CD4-positive, alpha-beta T cell (primary cell): ENCODE results near the gene SNAPC4. TPM values are rescaled to one million over a fixed set of nuclear protein-coding genes. Genes with fewer than 3 reads are reported as not detected.

Source experiments
- ATAC-seq: fragments of 200-7000 bp; cut with Tn5 transposase; one replicate; pipeline ENCODE4 v1.10.0; 2022; ENCODE audit warnings: mild to moderate bottlenecking; ENCODE audit not compliant: poor library complexity
- CTCF ChIA-PET: fragments of 350-600 bp; sonication (Branson Sonifier 250); formaldehyde crosslinking; loops from one replicate; lab custom pipeline; 2021; ENCODE audit warnings: antibody characterized with exemption, inconsistent platforms; lab: Charles Lee
- POLR2A ChIA-PET: fragments of 350-600 bp; sonication (Branson Sonifier 250); formaldehyde crosslinking; loops from one replicate; lab custom pipeline; 2021; ENCODE audit warnings: antibody characterized with exemption, inconsistent platforms; lab: Charles Lee
- DNase-seq, 14 experiments: peaks; one replicate each; pipeline ENCODE4 v3.0.0-alpha.2; 2013 to 2020; ENCODE audit warnings: mixed read lengths in 2 of 14
- H3K27ac ChIP-seq, 2 donors: one replicate each; pipeline versions ENCODE4 v1.5.1 to v1.7.0; 2013; ENCODE audit warnings: low read length in 2 of 2, low read depth in 1 of 2, mild to moderate bottlenecking in 1 of 2
- H3K27me3 ChIP-seq, 2 experiments: 1 replicate in 1 of 2; 2 replicates in 1 of 2; pipeline versions ENCODE4 v1.6.1 to v1.7.0; 2013; ENCODE audit warnings: low read length in 2 of 2, control low read depth in 1 of 2, mild to moderate bottlenecking in 1 of 2, moderate library complexity in 1 of 2; ENCODE audit not compliant: insufficient read depth in 2 of 2, control insufficient read depth in 1 of 2
- H3K36me3 ChIP-seq: one replicate; pipeline ENCODE4 v1.6.1; 2013; ENCODE audit warnings: low read length, control low read depth; ENCODE audit not compliant: insufficient read depth
- H3K4me1 ChIP-seq: one replicate; pipeline ENCODE4 v1.6.1; 2013; ENCODE audit warnings: low read length, control low read depth; ENCODE audit not compliant: insufficient read depth
- H3K4me3 ChIP-seq: one replicate; pipeline ENCODE4 v1.5.1; 2013; ENCODE audit warnings: mild to moderate bottlenecking, low read length, moderate library complexity
- H3K9me3 ChIP-seq, 2 experiments: 1 replicate in 1 of 2; 2 replicates in 1 of 2; pipeline versions ENCODE4 v1.6.1 to v1.7.0; 2013; ENCODE audit warnings: low read length in 2 of 2, mild to moderate bottlenecking in 2 of 2, control low read depth in 1 of 2, moderate library complexity in 1 of 2; ENCODE audit not compliant: control insufficient read depth in 1 of 2, insufficient read depth in 1 of 2
- H3K27ac Mint-ChIP-seq: one replicate; pipeline ENCODE4 v1.8.0; 2020; ENCODE audit warnings: mixed read lengths
- H3K27me3 Mint-ChIP-seq: one replicate; pipeline ENCODE4 v1.8.0; 2021; ENCODE audit warnings: mixed read lengths
- H3K36me3 Mint-ChIP-seq: one replicate; pipeline ENCODE4 v1.8.0; 2021; ENCODE audit warnings: low read depth, mixed read lengths
- H3K4me1 Mint-ChIP-seq: one replicate; pipeline ENCODE4 v1.8.0; 2021; ENCODE audit warnings: low read depth, mixed read lengths
- H3K4me3 Mint-ChIP-seq: one replicate; pipeline ENCODE4 v1.8.0; 2020; ENCODE audit warnings: mild to moderate bottlenecking, mixed read lengths
- H3K9me3 Mint-ChIP-seq: one replicate; pipeline ENCODE4 v1.8.0; 2020; ENCODE audit warnings: mixed read lengths
- intact Hi-C, 2 experiments: fragments of 100-400 bp; cut with DNase I in 1 of 2; cut with micrococcal nuclease in 1 of 2; formaldehyde crosslinking; loops; one replicate each; pipeline versions ENCODE4 v1.15.1 to v1.9.0; 2023 to 2025; cut with DNase I, micrococcal nuclease
- total RNA-seq, 174 experiments: library from RNA in 2 of 174; stranded (reverse) in 2 of 174; gene quantifications; one replicate each; pipeline ENCODE4 v1.2.3 and lab custom pipeline; 2021 to 2026
- TF ChIP-seq, protein P1 (sequence below): fragments of 200-600 bp; IDR thresholded peaks from one replicate; pipeline ENCODE4 v1.8.0; 2022; ENCODE audit warnings: antibody characterized with exemption, mild to moderate bottlenecking

The SNAPC4 gene
- total RNA-seq, 2 experiments from 2014 or later, result 7.7 to 8.0 TPM

DNA sequence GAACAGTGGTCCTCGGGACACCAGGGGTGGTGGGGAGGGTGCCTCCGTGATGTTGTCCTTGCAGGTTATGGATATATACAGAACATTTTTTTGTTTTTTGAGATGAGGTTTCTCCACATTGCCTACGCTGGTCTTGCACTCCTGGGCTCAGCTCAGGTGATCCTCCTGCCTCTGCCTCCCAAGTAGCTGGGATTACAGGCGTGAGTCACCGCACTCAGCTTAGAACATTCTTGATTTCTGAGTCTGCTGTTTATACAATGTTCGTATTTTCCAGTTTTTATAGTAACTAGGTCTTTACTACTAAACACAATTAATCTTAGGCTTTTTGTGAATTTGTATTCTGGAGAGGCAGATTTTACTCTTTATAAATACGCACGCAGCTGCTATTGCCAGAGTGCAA, 16.5 kb upstream of the SNAPC4 start:
- peaks cover 74% of the 10 kb centered on the region for H3K36me3 Mint-ChIP-seq
- Histone ChIP-seq H3K27me3 (no peaks in the 10 kb centered on the region), H3K4me3 (no peak overlapping the region), H3K4me1 (peaks cover 5% of the 10 kb centered on the region), H3K9me3 (no peaks in the 10 kb centered on the region), H3K27ac (no peak overlapping the region), H3K36me3 (peaks cover 79% of the 10 kb centered on the region)
- intact Hi-C loops, result no loop called here
- no peak overlapping the region for H3K4me3 Mint-ChIP-seq
- ChIA-PET POLR2A (no interaction called here), CTCF (interaction anchor here (1.2 kb wide), 1 partner anchor 122 kb away, joined by 3 read pairs; no protein-coding TSS in a partner anchor)
- H3K27me3 Mint-ChIP-seq, result no peaks in the 10 kb centered on the region
- H3K27ac Mint-ChIP-seq, result peak overlapping the region; percentile 14
- H3K4me1 Mint-ChIP-seq, result peaks cover 12% of the 10 kb centered on the region
- H3K9me3 Mint-ChIP-seq, result no peaks in the 10 kb centered on the region
- TF ChIP-seq, protein P1, sequence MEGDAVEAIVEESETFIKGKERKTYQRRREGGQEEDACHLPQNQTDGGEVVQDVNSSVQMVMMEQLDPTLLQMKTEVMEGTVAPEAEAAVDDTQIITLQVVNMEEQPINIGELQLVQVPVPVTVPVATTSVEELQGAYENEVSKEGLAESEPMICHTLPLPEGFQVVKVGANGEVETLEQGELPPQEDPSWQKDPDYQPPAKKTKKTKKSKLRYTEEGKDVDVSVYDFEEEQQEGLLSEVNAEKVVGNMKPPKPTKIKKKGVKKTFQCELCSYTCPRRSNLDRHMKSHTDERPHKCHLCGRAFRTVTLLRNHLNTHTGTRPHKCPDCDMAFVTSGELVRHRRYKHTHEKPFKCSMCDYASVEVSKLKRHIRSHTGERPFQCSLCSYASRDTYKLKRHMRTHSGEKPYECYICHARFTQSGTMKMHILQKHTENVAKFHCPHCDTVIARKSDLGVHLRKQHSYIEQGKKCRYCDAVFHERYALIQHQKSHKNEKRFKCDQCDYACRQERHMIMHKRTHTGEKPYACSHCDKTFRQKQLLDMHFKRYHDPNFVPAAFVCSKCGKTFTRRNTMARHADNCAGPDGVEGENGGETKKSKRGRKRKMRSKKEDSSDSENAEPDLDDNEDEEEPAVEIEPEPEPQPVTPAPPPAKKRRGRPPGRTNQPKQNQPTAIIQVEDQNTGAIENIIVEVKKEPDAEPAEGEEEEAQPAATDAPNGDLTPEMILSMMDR, result no peak
- ATAC-seq (no peak), DNase-seq (no peak)

DNA sequence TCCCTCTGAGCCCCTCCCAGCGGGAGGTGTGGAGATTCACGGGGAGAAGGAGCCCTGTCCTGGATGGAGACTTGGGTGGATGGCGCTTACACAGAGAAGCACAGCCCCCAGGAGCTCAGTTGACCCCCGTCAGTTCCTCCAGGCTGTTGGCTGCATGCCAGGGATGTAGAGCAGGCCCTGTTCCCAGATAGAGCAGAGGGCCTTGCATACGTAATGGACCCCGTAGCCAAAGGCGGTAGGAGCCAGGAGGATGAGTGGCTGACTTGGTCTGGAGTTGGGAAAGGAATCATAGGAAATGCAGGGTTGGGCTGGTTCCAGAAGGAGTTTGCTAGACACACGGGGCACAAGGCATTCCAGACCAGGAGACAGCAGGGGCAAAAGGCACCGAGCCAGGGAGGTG, 13.0 kb upstream of the SNAPC4 start:
- Mint-ChIP-seq H3K27me3 (no peaks in the 10 kb centered on the region), H3K27ac (peak overlapping the region; percentile 68), H3K4me3 (peak overlapping the region; percentile 42), H3K36me3 (peaks cover 85% of the 10 kb centered on the region), H3K4me1 (peaks cover 34% of the 10 kb centered on the region), H3K9me3 (no peaks in the 10 kb centered on the region)
- Histone ChIP-seq H3K4me3 (no peak overlapping the region), H3K4me1 (peaks cover 33% of the 10 kb centered on the region), H3K36me3 (peaks cover 56% of the 10 kb centered on the region), H3K27me3 (no peaks in the 10 kb centered on the region), H3K9me3 (no peaks in the 10 kb centered on the region), H3K27ac (no peak overlapping the region)
- TF ChIP-seq, protein P1, result no peak
- DNase-seq, result no peak
- no peak for ATAC-seq
- POLR2A ChIA-PET, result no interaction called here
- CTCF ChIA-PET, result no interaction called here
- intact Hi-C loops, result no loop called here

DNA sequence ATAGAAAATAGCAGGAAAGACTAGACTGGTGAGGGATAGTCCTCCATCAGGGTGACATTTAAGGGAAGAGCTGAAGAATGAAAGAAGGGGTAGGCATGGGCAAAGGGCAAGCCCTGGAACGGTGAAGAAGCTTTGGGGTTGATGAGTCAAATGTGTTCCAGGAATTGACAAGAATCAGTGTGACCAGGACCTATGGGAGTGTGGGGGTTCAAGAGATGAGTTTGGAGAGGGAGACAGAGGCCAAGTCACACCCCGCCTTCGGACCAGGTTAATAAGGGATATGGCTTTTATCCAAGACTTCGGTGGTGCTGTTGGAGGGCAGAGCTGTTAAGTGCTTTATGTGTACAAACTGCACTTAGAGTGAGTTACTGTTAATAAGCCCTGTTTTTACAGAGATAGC, 11.4 kb upstream of the SNAPC4 start:
- TF ChIP-seq, protein P1, result no peak
- Mint-ChIP-seq H3K4me1 (peaks cover 39% of the 10 kb centered on the region), H3K27me3 (no peaks in the 10 kb centered on the region), H3K36me3 (peaks cover 81% of the 10 kb centered on the region), H3K9me3 (no peaks in the 10 kb centered on the region), H3K27ac (peak overlapping the region; percentile 91), H3K4me3 (peak overlapping the region; percentile 91)
- Histone ChIP-seq H3K9me3 (no peaks in the 10 kb centered on the region), H3K27ac (no peak overlapping the region), H3K27me3 (no peaks in the 10 kb centered on the region), H3K4me3 (peak overlapping the region; percentile 95), H3K36me3 (peaks cover 55% of the 10 kb centered on the region), H3K4me1 (peaks cover 40% of the 10 kb centered on the region)
- intact Hi-C loops, result loop anchor here in 1 of 2 experiments (2.0 kb wide), 2 partner anchors 27 to 317 kb away; partner anchors contain the start of gene INPP5E
- ChIA-PET CTCF (interaction anchor here (1.0 kb wide), 1 partner anchor 48 kb away, joined by 3 read pairs; the partner anchor contains the start of gene DNLZ), POLR2A (no interaction called here)
- DNase-seq (peak in 1 of 14 experiments; percentile 10), ATAC-seq (no peak)
